Panc1 (cell line): Measurements from ENCODE around the gene TANC1. TPM values are rescaled to one million over a fixed set of nuclear protein-coding genes. Genes with fewer than 3 reads are reported as not detected.

Experiments used
- ATAC-seq: fragments of 200-7000 bp; cut with Tn5 transposase; 2 replicates; pipeline ENCODE4 v1.9.1; 2020; ENCODE audit warnings: mild to moderate bottlenecking, moderate library complexity
- BruUV-seq: library from RNA; stranded (reverse); fragments of 400-500 nt; replicated peaks from 2 replicates; lab custom pipeline; 2021; lab: Mats Ljungman, UMichigan
- CTCF ChIA-PET: fragments of 300-600 bp; sonication (Branson Sonifier 250); formaldehyde crosslinking; loops from one replicate; lab custom pipeline; 2022; ENCODE audit warnings: antibody characterized with exemption; lab: Charles Lee
- POLR2A ChIA-PET: fragments of 300-600 bp; sonication (Branson Sonifier 250); formaldehyde crosslinking; loops from one replicate; lab custom pipeline; 2022; ENCODE audit warnings: antibody characterized with exemption; lab: Charles Lee
- DNase-seq: peaks from one replicate; pipeline ENCODE4 v3.0.0-alpha.2; 2010; ENCODE audit warnings: low read depth, low spot score
- H3K27ac ChIP-seq: 2 replicates; pipeline ENCODE4 v1.5.1; 2011; ENCODE audit warnings: mild to moderate bottlenecking, low read length, inconsistent platforms
- H3K27me3 ChIP-seq: fragments of 200-500 bp; sonication (Bioruptor generic); 2 replicates; pipeline ENCODE4 v1.6.0; 2014; ENCODE audit warnings: low read length, inconsistent platforms; ENCODE audit not compliant: control insufficient read depth, insufficient read depth
- H3K36me3 ChIP-seq: fragments of 200-500 bp; sonication (Bioruptor generic); 2 replicates; pipeline ENCODE4 v1.5.1; 2014; ENCODE audit warnings: inconsistent platforms, mild to moderate bottlenecking, low read length, moderate library complexity; ENCODE audit not compliant: control insufficient read depth, insufficient read depth
- H3K4me1 ChIP-seq: 2 replicates; pipeline ENCODE4 v1.5.1; 2011; ENCODE audit warnings: inconsistent platforms, mild to moderate bottlenecking, low read length, moderate library complexity; ENCODE audit not compliant: control insufficient read depth, insufficient read depth
- H3K4me3 ChIP-seq, 2 experiments: 2 replicates each; pipeline ENCODE4 v1.5.1; 2011 to 2012; ENCODE audit warnings: low read depth in 2 of 2, low read length in 2 of 2, mild to moderate bottlenecking in 2 of 2, inconsistent platforms in 1 of 2, moderate library complexity in 1 of 2
- H3K9me3 ChIP-seq: fragments of 200-500 bp; sonication (Bioruptor generic); 2 replicates; pipeline ENCODE4 v1.5.1; 2014; ENCODE audit warnings: low read depth, mild to moderate bottlenecking, inconsistent platforms, low read length, moderate library complexity; ENCODE audit not compliant: control insufficient read depth, insufficient read depth
- POLR2AphosphoS5 ChIP-seq: IDR thresholded peaks from 2 replicates; pipeline ENCODE4 v1.6.1; 2012; ENCODE audit warnings: mild to moderate bottlenecking, low read depth, low read length, moderate library complexity
- REST ChIP-seq, 2 experiments: IDR thresholded peaks; 2 replicates each; pipeline ENCODE4 v1.6.1; 2011 to 2012; ENCODE audit warnings: low read depth in 2 of 2, control low read depth in 1 of 2, low read length in 1 of 2, mild to moderate bottlenecking in 1 of 2, moderate library complexity in 1 of 2; ENCODE audit not compliant: insufficient read depth in 1 of 2
- SIN3A ChIP-seq: IDR thresholded peaks from 2 replicates; pipeline ENCODE4 v1.6.1; 2012; ENCODE audit warnings: low read depth, mild to moderate bottlenecking, low read length, moderate library complexity, borderline replicate concordance; ENCODE audit not compliant: insufficient read depth
- TCF7L2 ChIP-seq: IDR thresholded peaks from 2 replicates; pipeline ENCODE4 v1.6.1; 2011; ENCODE audit warnings: mild to moderate bottlenecking, low read depth, low read length, inconsistent platforms
- in situ Hi-C: cut with HindIII; loops from 2 replicates; pipeline ENCODE4 v1.10.0; 2016; ENCODE audit warnings: low sequenced_read_pairs, low pct_unique_long_range_greater_than_20kb
- intact Hi-C: fragments of 100-400 bp; cut with micrococcal nuclease; formaldehyde crosslinking; loops from one replicate; pipeline ENCODE4 v1.10.0; 2022; ENCODE audit not compliant: unreplicated experiment
- total RNA-seq: library from RNA; stranded (reverse); gene quantifications from one replicate; pipeline ENCODE4 v1.2.1, GENCODE V29; 2021; ENCODE audit not compliant: unreplicated experiment
- TF ChIP-seq, protein P1 (sequence below): fragments of 450-650 bp; IDR thresholded peaks from 2 replicates; pipeline ENCODE4 v1.5.1; 2017; ENCODE audit warnings: mild to moderate bottlenecking

TANC1 gene
- total RNA-seq, 1 experiment from 2014 or later, result 44.3 TPM

DNA sequence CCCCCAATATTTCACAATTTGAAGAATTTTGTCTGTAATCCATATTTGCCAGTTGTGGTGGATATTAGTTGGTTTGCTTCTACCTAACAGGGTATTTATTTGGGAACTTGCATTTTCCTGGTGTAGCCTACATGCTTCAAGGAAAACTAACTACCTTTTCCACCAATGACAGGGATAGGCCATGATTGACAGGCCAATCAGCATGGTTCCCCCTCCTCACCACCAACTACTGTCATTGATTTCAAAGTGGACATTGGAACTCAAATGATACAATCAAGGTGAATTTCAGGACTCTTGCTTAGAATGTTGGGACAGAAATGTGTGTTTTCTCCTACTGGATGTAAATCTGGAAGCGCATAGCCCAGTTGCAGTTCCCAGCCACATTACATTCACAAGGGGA is 10.1 kb upstream of the TANC1 start:
- BruUV-seq, result no TSS peak
- Histone ChIP-seq H3K4me1 (peaks cover 11% of the 10 kb centered on the region), H3K27ac (no peak overlapping the region), H3K36me3 (no peaks in the 10 kb centered on the region), H3K27me3 (no peaks in the 10 kb centered on the region), H3K9me3 (no peaks in the 10 kb centered on the region), H3K4me3 (no peak overlapping the region)
- DNase-seq (no peak), ATAC-seq (no peak)
- TF ChIP-seq POLR2AphosphoS5, result no peak
- TF ChIP-seq, protein P1, sequence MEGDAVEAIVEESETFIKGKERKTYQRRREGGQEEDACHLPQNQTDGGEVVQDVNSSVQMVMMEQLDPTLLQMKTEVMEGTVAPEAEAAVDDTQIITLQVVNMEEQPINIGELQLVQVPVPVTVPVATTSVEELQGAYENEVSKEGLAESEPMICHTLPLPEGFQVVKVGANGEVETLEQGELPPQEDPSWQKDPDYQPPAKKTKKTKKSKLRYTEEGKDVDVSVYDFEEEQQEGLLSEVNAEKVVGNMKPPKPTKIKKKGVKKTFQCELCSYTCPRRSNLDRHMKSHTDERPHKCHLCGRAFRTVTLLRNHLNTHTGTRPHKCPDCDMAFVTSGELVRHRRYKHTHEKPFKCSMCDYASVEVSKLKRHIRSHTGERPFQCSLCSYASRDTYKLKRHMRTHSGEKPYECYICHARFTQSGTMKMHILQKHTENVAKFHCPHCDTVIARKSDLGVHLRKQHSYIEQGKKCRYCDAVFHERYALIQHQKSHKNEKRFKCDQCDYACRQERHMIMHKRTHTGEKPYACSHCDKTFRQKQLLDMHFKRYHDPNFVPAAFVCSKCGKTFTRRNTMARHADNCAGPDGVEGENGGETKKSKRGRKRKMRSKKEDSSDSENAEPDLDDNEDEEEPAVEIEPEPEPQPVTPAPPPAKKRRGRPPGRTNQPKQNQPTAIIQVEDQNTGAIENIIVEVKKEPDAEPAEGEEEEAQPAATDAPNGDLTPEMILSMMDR, result no peak
- in situ Hi-C loops, result no loop called here
- intact Hi-C loops, result no loop called here
- POLR2A ChIA-PET, result no interaction called here
- CTCF ChIA-PET, result no interaction called here

DNA sequence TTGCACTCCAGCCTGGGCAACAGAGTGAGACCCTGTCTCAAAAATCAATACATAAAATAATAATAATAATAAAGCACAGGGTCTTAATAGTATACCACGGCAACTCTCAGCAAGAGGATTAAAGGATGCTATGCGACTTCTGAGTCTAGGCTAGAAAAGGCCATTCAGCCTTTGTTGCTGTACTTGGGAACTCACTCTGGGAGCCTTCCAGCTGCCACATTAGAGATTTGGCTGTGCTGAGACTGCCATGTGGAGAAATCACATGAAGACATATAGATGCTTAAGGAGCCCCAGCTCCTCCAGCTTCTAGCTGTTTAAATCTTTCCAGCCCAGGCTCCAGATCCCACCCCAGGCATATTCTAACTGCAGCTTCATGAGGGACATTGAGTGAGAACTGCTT is 8.2 kb upstream of the TANC1 start:
- ChIA-PET CTCF (no interaction called here), POLR2A (no interaction called here)
- H3K4me3 ChIP-seq, result no peak overlapping the region
- no peaks in the 10 kb centered on the region for H3K27me3 ChIP-seq
- in situ Hi-C loops (no loop called here), intact Hi-C loops (no loop called here)
- TF ChIP-seq, protein P1, result no peak
- TF ChIP-seq SIN3A, result no peak
- TF ChIP-seq TCF7L2, result no peak
- no peak for TF ChIP-seq POLR2AphosphoS5
- TF ChIP-seq REST (IDR thresholded peaks at IDR 0.05; ENCODE audit: insufficient read depth in 1 of 2, low read depth in 2 of 2, low read length in 1 of 2), result no peak
- no peaks in the 10 kb centered on the region for H3K9me3 ChIP-seq
- no peaks in the 10 kb centered on the region for H3K36me3 ChIP-seq
- H3K27ac ChIP-seq, result no peak overlapping the region
- no peak for ATAC-seq
- DNase-seq, result no peak
- no peaks in the 10 kb centered on the region for H3K4me1 ChIP-seq
- no TSS peak for BruUV-seq
